GM12878 (cell line): ENCODE data around the gene FLACC1. TPM values are rescaled to one million over a fixed set of nuclear protein-coding genes. Genes with fewer than 3 reads are reported as not detected.

Experiments used
- NBN ChIP-seq: fragments of 450-650 bp; IDR thresholded peaks from 2 replicates; pipeline ENCODE4 v1.6.1; 2016
- POU2F2 ChIP-seq: IDR thresholded peaks from 3 replicates; pipeline ENCODE4 v1.6.1; 2011; ENCODE audit warnings: low read depth, mild to moderate bottlenecking, low read length, borderline replicate concordance
- polyA plus RNA-seq, 11 experiments: library from polyadenylated mRNA; depleted of rRNA in 4 of 11; unstranded in 6 of 11; stranded (reverse) in 5 of 11; fragments of >200 nt; fragmentation: Nextera tagmentation in 4 of 11; fragmentation: Illumina TruSeq in 1 of 11; extraction: Ambion mirVana in 4 of 11; extraction: Trizol in 1 of 11; gene quantifications; 1 replicate in 1 of 11; 2 replicates in 10 of 11; pipeline versions ENCODE4 v1.2.1 to v1.2.3, GENCODE V29; 2011 to 2016; ENCODE audit warnings: inconsistent platforms in 2 of 11, missing spikeins in 2 of 11, low read depth in 1 of 11
- total RNA-seq, 4 experiments: library from RNA; depleted of rRNA in 3 of 4; stranded (reverse); fragments of >200 nt in 3 of 4; fragmentation: Illumina TruSeq in 1 of 4; extraction: Trizol in 1 of 4; gene quantifications; 2 replicates each; pipeline versions ENCODE4 v1.2.1 to v1.2.3, GENCODE V29; 2013 to 2021
- TF ChIP-seq, protein P1 (sequence below): fragments of 450-650 bp; IDR thresholded peaks from 2 replicates; pipeline ENCODE4 v1.6.1; 2018; ENCODE audit warnings: borderline replicate concordance, mild to moderate bottlenecking; ENCODE audit not compliant: partially characterized antibody
- TF ChIP-seq, protein P2 (sequence below), 3 experiments: IDR thresholded peaks in 2 of 3; conservative IDR thresholded peaks in 1 of 3; 2 replicates each; pipeline ENCODE4 v1.5.1; 2011; ENCODE audit warnings: low read depth in 3 of 3, low read length in 3 of 3, mild to moderate bottlenecking in 3 of 3, control low read depth in 2 of 3, moderate library complexity in 2 of 3, inconsistent platforms in 1 of 3, mixed read lengths in 1 of 3; ENCODE audit not compliant: control insufficient read depth in 2 of 3, insufficient read depth in 1 of 3; ENCODE audit errors: extremely low read depth in 1 of 3
- TF ChIP-seq, protein P3 (sequence below): IDR thresholded peaks from 2 replicates; pipeline ENCODE4 v1.6.1; 2012; ENCODE audit warnings: improper control_type of control experiment, low read depth, low read length; ENCODE audit not compliant: insufficient replicate concordance

Gene FLACC1
- total and polyA plus RNA-seq, 10 of the 15 experiments (the other 5 are each of a cell fraction or from before 2014, with no cell fraction given) = 0.08 to 0.54 (median 0.30) TPM; not detected in 2

DNA sequence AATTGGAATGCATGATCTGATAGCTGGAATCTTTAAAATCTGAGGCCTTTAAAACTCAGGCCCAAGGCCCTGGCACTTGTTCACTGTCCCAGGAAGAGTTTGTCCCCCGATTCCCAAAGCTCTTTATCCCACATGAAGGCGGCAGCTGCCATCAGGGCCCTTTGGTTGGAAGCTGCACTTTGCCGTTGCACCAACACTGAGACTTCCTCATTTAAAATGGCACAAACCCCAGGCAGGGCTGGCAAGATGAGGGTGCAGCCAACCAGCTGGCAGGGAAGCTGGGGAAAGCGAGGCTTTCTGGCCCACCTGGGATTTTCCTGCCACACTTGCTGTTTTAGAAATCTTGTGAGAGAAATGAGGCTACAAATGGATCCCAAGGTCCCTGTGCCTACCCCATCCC lies 6.3 kb downstream of the FLACC1 start (continued):
- TF ChIP-seq, protein P1, sequence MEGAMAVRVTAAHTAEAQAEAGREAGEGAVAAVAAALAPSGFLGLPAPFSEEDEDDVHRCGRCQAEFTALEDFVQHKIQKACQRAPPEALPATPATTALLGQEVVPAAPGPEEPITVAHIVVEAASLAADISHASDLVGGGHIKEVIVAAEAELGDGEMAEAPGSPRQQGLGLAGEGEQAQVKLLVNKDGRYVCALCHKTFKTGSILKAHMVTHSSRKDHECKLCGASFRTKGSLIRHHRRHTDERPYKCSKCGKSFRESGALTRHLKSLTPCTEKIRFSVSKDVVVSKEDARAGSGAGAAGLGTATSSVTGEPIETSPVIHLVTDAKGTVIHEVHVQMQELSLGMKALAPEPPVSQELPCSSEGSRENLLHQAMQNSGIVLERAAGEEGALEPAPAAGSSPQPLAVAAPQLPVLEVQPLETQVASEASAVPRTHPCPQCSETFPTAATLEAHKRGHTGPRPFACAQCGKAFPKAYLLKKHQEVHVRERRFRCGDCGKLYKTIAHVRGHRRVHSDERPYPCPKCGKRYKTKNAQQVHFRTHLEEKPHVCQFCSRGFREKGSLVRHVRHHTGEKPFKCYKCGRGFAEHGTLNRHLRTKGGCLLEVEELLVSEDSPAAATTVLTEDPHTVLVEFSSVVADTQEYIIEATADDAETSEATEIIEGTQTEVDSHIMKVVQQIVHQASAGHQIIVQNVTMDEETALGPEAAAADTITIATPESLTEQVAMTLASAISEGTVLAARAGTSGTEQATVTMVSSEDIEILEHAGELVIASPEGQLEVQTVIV = no peak
- no peak for TF ChIP-seq NBN
- no peak for TF ChIP-seq POU2F2
- TF ChIP-seq, protein P2, sequence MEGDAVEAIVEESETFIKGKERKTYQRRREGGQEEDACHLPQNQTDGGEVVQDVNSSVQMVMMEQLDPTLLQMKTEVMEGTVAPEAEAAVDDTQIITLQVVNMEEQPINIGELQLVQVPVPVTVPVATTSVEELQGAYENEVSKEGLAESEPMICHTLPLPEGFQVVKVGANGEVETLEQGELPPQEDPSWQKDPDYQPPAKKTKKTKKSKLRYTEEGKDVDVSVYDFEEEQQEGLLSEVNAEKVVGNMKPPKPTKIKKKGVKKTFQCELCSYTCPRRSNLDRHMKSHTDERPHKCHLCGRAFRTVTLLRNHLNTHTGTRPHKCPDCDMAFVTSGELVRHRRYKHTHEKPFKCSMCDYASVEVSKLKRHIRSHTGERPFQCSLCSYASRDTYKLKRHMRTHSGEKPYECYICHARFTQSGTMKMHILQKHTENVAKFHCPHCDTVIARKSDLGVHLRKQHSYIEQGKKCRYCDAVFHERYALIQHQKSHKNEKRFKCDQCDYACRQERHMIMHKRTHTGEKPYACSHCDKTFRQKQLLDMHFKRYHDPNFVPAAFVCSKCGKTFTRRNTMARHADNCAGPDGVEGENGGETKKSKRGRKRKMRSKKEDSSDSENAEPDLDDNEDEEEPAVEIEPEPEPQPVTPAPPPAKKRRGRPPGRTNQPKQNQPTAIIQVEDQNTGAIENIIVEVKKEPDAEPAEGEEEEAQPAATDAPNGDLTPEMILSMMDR (IDR thresholded peaks at IDR 0.05 in 2 of 3, conservative IDR thresholded peaks at IDR 0.05 in 1 of 3; ENCODE audit: control insufficient read depth in 2 of 3, extremely low read depth in 1 of 3, insufficient read depth in 1 of 3, low read depth in 3 of 3, low read length in 3 of 3) = no peak
- TF ChIP-seq, protein P3, sequence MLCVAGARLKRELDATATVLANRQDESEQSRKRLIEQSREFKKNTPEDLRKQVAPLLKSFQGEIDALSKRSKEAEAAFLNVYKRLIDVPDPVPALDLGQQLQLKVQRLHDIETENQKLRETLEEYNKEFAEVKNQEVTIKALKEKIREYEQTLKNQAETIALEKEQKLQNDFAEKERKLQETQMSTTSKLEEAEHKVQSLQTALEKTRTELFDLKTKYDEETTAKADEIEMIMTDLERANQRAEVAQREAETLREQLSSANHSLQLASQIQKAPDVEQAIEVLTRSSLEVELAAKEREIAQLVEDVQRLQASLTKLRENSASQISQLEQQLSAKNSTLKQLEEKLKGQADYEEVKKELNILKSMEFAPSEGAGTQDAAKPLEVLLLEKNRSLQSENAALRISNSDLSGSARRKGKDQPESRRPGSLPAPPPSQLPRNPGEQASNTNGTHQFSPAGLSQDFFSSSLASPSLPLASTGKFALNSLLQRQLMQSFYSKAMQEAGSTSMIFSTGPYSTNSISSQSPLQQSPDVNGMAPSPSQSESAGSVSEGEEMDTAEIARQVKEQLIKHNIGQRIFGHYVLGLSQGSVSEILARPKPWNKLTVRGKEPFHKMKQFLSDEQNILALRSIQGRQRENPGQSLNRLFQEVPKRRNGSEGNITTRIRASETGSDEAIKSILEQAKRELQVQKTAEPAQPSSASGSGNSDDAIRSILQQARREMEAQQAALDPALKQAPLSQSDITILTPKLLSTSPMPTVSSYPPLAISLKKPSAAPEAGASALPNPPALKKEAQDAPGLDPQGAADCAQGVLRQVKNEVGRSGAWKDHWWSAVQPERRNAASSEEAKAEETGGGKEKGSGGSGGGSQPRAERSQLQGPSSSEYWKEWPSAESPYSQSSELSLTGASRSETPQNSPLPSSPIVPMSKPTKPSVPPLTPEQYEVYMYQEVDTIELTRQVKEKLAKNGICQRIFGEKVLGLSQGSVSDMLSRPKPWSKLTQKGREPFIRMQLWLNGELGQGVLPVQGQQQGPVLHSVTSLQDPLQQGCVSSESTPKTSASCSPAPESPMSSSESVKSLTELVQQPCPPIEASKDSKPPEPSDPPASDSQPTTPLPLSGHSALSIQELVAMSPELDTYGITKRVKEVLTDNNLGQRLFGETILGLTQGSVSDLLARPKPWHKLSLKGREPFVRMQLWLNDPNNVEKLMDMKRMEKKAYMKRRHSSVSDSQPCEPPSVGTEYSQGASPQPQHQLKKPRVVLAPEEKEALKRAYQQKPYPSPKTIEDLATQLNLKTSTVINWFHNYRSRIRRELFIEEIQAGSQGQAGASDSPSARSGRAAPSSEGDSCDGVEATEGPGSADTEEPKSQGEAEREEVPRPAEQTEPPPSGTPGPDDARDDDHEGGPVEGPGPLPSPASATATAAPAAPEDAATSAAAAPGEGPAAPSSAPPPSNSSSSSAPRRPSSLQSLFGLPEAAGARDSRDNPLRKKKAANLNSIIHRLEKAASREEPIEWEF = no peak
